GM12878 (cell line): ENCODE results near the gene OGFRL1. TPM values are rescaled to one million over a fixed set of nuclear protein-coding genes. Genes with fewer than 3 reads are reported as not detected.

Experiments used
- ATF2 ChIP-seq: IDR thresholded peaks from 2 replicates; pipeline ENCODE4 v1.6.1; 2012; ENCODE audit warnings: low read length, inconsistent platforms
- CREM ChIP-seq: IDR thresholded peaks from 2 replicates; pipeline ENCODE4 v1.6.1; 2014; ENCODE audit warnings: antibody characterized with exemption, low read depth
- FOXK2 ChIP-seq: fragments of 450-650 bp; IDR thresholded peaks from 2 replicates; pipeline ENCODE4 v1.6.1; 2017; ENCODE audit warnings: mild to moderate bottlenecking, moderate library complexity
- HSF1 ChIP-seq: fragments of 150-350 bp; IDR thresholded peaks from 2 replicates; pipeline ENCODE4 v1.6.1; 2014; ENCODE audit warnings: mild to moderate bottlenecking, low read depth, low read length
- MEF2B ChIP-seq: fragments of 450-650 bp; IDR thresholded peaks from 2 replicates; pipeline ENCODE4 v1.6.1; 2018; ENCODE audit warnings: mild to moderate bottlenecking, moderate library complexity; ENCODE audit not compliant: partially characterized antibody, poor library complexity, severe bottlenecking
- NFIC ChIP-seq: IDR thresholded peaks from 2 replicates; pipeline ENCODE4 v1.6.1; 2012; ENCODE audit warnings: low read depth, mild to moderate bottlenecking, inconsistent platforms, low read length, moderate library complexity
- NR2C2 ChIP-seq: IDR thresholded peaks from 2 replicates; pipeline ENCODE4 v1.6.1; 2011; ENCODE audit warnings: borderline replicate concordance, low read depth; ENCODE audit not compliant: control insufficient read depth, insufficient read length
- NRF1 ChIP-seq: conservative IDR thresholded peaks from 2 replicates; pipeline ENCODE4 v1.6.1; 2011; ENCODE audit warnings: mild to moderate bottlenecking, low read depth, low read length, improper control_type of control experiment
- PBX3 ChIP-seq: IDR thresholded peaks from 2 replicates; pipeline ENCODE4 v1.6.1; 2011; ENCODE audit warnings: mild to moderate bottlenecking, low read depth, low read length, moderate library complexity; ENCODE audit not compliant: insufficient replicate concordance
- PML ChIP-seq: IDR thresholded peaks from 2 replicates; pipeline ENCODE4 v1.6.1; 2012; ENCODE audit warnings: low read length, inconsistent platforms
- RAD21 ChIP-seq: IDR thresholded peaks from 2 replicates; pipeline ENCODE4 v1.6.1; 2011; ENCODE audit warnings: mild to moderate bottlenecking, low read depth, low read length, moderate library complexity; ENCODE audit not compliant: insufficient read depth
- RAD51 ChIP-seq: fragments of 450-650 bp; IDR thresholded peaks from 2 replicates; pipeline ENCODE4 v1.6.1; 2016; ENCODE audit warnings: moderate library complexity, mild to moderate bottlenecking, inconsistent platforms
- SMC3 ChIP-seq: IDR thresholded peaks from 2 replicates; pipeline ENCODE4 v1.6.1; 2011; ENCODE audit warnings: low read length, improper control_type of control experiment, borderline replicate concordance
- TBL1XR1 ChIP-seq: IDR thresholded peaks from 2 replicates; pipeline ENCODE4 v1.6.1; 2012; ENCODE audit warnings: low read depth, low read length, improper control_type of control experiment
- YY1 ChIP-seq: IDR thresholded peaks from 2 replicates; pipeline ENCODE4 v1.6.1; 2011; ENCODE audit warnings: low read depth, mild to moderate bottlenecking, low read length
- polyA plus RNA-seq, 11 experiments: library from polyadenylated mRNA; depleted of rRNA in 4 of 11; unstranded in 6 of 11; stranded (reverse) in 5 of 11; fragments of >200 nt; fragmentation: Nextera tagmentation in 4 of 11; fragmentation: Illumina TruSeq in 1 of 11; extraction: Ambion mirVana in 4 of 11; extraction: Trizol in 1 of 11; gene quantifications; 1 replicate in 1 of 11; 2 replicates in 10 of 11; pipeline versions ENCODE4 v1.2.1 to v1.2.3, GENCODE V29; 2011 to 2016; ENCODE audit warnings: inconsistent platforms in 2 of 11, missing spikeins in 2 of 11, low read depth in 1 of 11
- total RNA-seq, 4 experiments: library from RNA; depleted of rRNA in 3 of 4; stranded (reverse); fragments of >200 nt in 3 of 4; fragmentation: Illumina TruSeq in 1 of 4; extraction: Trizol in 1 of 4; gene quantifications; 2 replicates each; pipeline versions ENCODE4 v1.2.1 to v1.2.3, GENCODE V29; 2013 to 2021
- TF ChIP-seq, protein P1 (sequence below): fragments of 450-650 bp; conservative IDR thresholded peaks from 2 replicates; pipeline ENCODE4 v1.6.1; 2017; ENCODE audit warnings: mild to moderate bottlenecking, moderate library complexity
- TF ChIP-seq, protein P2 (sequence below): IDR thresholded peaks from 2 replicates; pipeline ENCODE4 v1.6.1; 2012; ENCODE audit warnings: low read depth, low read length, improper control_type of control experiment
- TF ChIP-seq, protein P3 (sequence below): fragments of 450-650 bp; IDR thresholded peaks from 2 replicates; pipeline ENCODE4 v1.6.1; 2017; ENCODE audit warnings: low read depth, mild to moderate bottlenecking, moderate library complexity

Gene OGFRL1
- total and polyA plus RNA-seq, 10 of the 15 experiments (the other 5 are each of a cell fraction or from before 2014, with no cell fraction given) = 0.24 to 5.8 (median 2.3) TPM

GRCh38 chr6:71288228-71289038, at the start of gene OGFRL1 (continued):
- TF ChIP-seq, protein P1, sequence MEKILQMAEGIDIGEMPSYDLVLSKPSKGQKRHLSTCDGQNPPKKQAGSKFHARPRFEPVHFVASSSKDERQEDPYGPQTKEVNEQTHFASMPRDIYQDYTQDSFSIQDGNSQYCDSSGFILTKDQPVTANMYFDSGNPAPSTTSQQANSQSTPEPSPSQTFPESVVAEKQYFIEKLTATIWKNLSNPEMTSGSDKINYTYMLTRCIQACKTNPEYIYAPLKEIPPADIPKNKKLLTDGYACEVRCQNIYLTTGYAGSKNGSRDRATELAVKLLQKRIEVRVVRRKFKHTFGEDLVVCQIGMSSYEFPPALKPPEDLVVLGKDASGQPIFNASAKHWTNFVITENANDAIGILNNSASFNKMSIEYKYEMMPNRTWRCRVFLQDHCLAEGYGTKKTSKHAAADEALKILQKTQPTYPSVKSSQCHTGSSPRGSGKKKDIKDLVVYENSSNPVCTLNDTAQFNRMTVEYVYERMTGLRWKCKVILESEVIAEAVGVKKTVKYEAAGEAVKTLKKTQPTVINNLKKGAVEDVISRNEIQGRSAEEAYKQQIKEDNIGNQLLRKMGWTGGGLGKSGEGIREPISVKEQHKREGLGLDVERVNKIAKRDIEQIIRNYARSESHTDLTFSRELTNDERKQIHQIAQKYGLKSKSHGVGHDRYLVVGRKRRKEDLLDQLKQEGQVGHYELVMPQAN = no peak
- TF ChIP-seq PML = no peak
- no peak for TF ChIP-seq RAD21
- no peak for TF ChIP-seq HSF1
- TF ChIP-seq TBL1XR1 = 0 out of 2 replicates have a peak, but pooled peaks have one; percentile 13
- no peak for TF ChIP-seq SMC3
- no peak for TF ChIP-seq PBX3
- TF ChIP-seq YY1 = peak; percentile 65
- TF ChIP-seq NRF1 = no peak
- TF ChIP-seq MEF2B = peak; percentile 77
- TF ChIP-seq RAD51 = no peak
- no peak for TF ChIP-seq NR2C2
- TF ChIP-seq, protein P2, sequence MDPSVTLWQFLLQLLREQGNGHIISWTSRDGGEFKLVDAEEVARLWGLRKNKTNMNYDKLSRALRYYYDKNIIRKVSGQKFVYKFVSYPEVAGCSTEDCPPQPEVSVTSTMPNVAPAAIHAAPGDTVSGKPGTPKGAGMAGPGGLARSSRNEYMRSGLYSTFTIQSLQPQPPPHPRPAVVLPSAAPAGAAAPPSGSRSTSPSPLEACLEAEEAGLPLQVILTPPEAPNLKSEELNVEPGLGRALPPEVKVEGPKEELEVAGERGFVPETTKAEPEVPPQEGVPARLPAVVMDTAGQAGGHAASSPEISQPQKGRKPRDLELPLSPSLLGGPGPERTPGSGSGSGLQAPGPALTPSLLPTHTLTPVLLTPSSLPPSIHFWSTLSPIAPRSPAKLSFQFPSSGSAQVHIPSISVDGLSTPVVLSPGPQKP = no peak
- no peak for TF ChIP-seq CREM
- TF ChIP-seq ATF2 = no peak
- TF ChIP-seq FOXK2 = no peak
- no peak for TF ChIP-seq NFIC
- TF ChIP-seq, protein P3, sequence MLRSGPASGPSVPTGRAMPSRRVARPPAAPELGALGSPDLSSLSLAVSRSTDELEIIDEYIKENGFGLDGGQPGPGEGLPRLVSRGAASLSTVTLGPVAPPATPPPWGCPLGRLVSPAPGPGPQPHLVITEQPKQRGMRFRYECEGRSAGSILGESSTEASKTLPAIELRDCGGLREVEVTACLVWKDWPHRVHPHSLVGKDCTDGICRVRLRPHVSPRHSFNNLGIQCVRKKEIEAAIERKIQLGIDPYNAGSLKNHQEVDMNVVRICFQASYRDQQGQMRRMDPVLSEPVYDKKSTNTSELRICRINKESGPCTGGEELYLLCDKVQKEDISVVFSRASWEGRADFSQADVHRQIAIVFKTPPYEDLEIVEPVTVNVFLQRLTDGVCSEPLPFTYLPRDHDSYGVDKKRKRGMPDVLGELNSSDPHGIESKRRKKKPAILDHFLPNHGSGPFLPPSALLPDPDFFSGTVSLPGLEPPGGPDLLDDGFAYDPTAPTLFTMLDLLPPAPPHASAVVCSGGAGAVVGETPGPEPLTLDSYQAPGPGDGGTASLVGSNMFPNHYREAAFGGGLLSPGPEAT = no peak
